BE2C (cell line): ENCODE results near the gene COL19A1.
"Not testable (repeated sequence)": the region's sequence is repeated elsewhere in the genome, so short reads cannot be mapped to it uniquely, and the experiment has no call there.

Experiments used
- DNase-seq: peaks from one replicate; pipeline ENCODE4 v3.0.0-alpha.2; 2020
- H3K27me3 ChIP-seq: fragments of 250-450 bp; sonication (Bioruptor Pico); 2 replicates; pipeline ENCODE4 v1.5.1; 2020; ENCODE audit warnings: mild to moderate bottlenecking
- H3K36me3 ChIP-seq: fragments of 250-450 bp; sonication (Bioruptor Pico); 2 replicates; pipeline ENCODE4 v1.5.1; 2020; ENCODE audit warnings: mild to moderate bottlenecking
- H3K4me1 ChIP-seq: fragments of 250-450 bp; sonication (Bioruptor Pico); 2 replicates; pipeline ENCODE4 v1.5.1; 2020
- H3K4me3 ChIP-seq: 2 replicates; pipeline ENCODE4 v1.5.1; 2011; ENCODE audit warnings: low read depth, low read length
- H3K9me3 ChIP-seq: fragments of 250-450 bp; sonication (Bioruptor Pico); 2 replicates; pipeline ENCODE4 v1.5.1; 2020
- TF ChIP-seq, protein P1 (sequence below): IDR thresholded peaks from 2 replicates; pipeline ENCODE4 v1.5.1; 2012; ENCODE audit warnings: mild to moderate bottlenecking, low read depth, low read length

Gene COL19A1

DNA sequence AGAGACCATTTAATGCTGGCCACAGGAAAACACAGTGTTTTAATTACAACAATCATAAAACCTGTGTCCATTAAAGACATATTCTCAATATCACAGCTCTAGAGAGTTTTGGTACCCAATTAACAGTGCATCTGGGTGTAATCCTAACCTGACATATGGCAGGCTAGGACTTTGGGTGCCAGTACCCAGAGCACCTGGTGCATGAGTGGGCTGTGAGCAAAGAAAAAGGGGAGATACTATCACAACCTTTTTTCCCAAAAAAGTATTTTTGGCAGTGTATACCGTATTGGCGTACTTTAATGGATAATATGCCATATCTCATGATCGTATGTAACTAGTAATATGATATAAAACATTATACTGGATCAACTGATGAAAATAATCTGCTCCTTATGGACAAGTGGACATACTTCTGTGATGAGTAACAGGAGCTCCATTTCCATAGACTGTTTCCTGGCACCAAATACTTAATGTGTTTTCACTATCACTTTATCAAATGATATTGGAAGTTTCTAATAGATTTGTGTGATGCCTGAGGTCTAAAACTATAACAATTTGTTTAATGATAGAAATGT, 91.7 kb downstream of the COL19A1 start:
- TF ChIP-seq, protein P1, sequence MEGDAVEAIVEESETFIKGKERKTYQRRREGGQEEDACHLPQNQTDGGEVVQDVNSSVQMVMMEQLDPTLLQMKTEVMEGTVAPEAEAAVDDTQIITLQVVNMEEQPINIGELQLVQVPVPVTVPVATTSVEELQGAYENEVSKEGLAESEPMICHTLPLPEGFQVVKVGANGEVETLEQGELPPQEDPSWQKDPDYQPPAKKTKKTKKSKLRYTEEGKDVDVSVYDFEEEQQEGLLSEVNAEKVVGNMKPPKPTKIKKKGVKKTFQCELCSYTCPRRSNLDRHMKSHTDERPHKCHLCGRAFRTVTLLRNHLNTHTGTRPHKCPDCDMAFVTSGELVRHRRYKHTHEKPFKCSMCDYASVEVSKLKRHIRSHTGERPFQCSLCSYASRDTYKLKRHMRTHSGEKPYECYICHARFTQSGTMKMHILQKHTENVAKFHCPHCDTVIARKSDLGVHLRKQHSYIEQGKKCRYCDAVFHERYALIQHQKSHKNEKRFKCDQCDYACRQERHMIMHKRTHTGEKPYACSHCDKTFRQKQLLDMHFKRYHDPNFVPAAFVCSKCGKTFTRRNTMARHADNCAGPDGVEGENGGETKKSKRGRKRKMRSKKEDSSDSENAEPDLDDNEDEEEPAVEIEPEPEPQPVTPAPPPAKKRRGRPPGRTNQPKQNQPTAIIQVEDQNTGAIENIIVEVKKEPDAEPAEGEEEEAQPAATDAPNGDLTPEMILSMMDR = no peak
- no peaks in the 10 kb centered on the region for H3K36me3 ChIP-seq
- H3K4me3 ChIP-seq = no peak overlapping the region
- no peaks in the 10 kb centered on the region for H3K27me3 ChIP-seq
- H3K4me1 ChIP-seq = peaks cover 22% of the 10 kb centered on the region
- peak; percentile 32 for DNase-seq
- no peaks in the 10 kb centered on the region for H3K9me3 ChIP-seq

DNA sequence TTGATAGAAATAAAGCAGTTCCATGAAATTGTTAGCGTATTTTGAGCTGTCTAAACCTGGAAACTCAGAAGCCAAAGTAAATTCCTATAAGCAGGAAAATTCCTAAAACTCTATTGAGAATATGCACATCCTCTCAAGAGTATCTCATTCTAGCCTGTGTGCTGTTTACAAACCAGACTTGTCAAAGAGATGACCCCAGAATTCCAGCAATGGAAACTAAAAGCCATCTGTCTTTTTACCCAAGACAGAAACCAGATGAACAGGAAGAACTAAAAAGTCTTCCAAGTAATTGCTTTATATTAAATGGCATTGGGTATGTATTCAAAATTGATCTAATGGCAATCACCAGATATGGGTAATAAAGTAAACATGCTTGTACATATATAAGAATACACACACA, 92.6 kb downstream of the COL19A1 start:
- no peak for DNase-seq
- Histone ChIP-seq H3K36me3 (no peaks in the 10 kb centered on the region), H3K4me1 (peaks cover 22% of the 10 kb centered on the region), H3K9me3 (no peaks in the 10 kb centered on the region), H3K4me3 (no peak overlapping the region), H3K27me3 (no peaks in the 10 kb centered on the region)
- TF ChIP-seq, protein P1 = no peak

DNA sequence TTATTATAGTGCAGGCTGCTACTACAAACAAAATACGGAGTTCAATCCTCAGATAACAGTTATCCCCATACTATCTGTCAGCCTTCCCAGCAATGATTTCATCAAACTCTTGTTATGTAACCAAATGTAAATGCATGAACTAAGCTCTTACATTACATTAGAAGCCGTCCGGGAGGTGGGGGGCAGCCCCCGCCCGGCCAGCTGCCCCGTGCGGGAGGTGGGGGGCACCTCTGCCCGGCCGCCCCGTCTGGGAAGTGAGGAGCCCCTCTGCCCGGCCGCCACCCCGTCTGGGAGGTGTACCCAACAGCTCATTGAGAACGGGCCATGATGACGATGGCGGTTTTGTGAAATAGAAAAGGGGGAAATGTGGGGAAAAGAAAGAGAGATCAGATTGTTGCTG, 99.6 kb downstream of the COL19A1 start:
- not testable (repeated sequence) for H3K9me3 ChIP-seq, DNase-seq, H3K27me3 ChIP-seq, H3K36me3 ChIP-seq, H3K4me1 ChIP-seq, H3K4me3 ChIP-seq

DNA sequence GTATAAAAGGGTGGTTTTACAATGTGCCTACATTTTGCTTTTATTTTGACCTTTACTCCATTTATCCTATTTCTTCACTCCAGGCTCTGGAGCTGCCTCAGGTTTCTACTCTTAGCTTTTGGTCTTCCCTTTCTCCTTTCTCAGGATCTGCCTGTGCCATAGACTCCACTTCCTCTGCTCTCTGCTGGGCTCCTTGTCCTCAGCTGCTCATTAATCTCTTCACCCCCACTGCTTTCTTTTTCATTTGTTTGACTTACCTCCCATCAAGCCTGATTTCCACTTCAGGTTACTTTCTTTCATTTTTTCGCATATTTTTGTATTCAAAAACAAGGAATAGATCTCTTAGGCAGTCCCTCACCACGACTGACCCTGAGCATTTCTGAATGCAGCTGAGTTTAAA, 106.8 kb downstream of the COL19A1 start:
- H3K36me3 ChIP-seq = no peaks in the 10 kb centered on the region
- no peaks in the 10 kb centered on the region for H3K27me3 ChIP-seq
- H3K4me3 ChIP-seq = no peak overlapping the region
- TF ChIP-seq, protein P1 = no peak
- H3K4me1 ChIP-seq = peaks cover 10% of the 10 kb centered on the region
- H3K9me3 ChIP-seq = no peaks in the 10 kb centered on the region
- no peak for DNase-seq

DNA sequence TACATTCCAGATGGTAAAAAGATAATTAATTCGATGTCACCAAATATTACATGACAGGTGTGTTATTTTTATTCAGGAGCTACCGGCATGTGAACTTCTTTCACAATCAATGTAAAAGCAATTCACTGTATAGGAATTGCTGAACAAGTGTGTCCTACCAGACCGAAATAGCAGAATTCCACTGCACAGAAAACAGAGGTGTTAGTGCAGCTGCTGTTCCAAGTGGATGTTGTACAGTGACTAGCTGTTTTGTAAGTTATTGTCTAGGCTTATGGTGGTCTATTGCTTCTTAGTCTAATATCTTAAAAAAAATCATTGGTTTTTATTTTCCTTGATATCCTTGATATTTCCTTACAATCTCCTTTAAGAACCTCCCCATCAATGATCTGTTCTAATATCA, 107.4 kb downstream of the COL19A1 start:
- Histone ChIP-seq H3K4me3 (no peak overlapping the region), H3K4me1 (peaks cover 10% of the 10 kb centered on the region), H3K36me3 (no peaks in the 10 kb centered on the region), H3K27me3 (no peaks in the 10 kb centered on the region), H3K9me3 (no peaks in the 10 kb centered on the region)
- DNase-seq = no peak
- TF ChIP-seq, protein P1 = no peak

DNA sequence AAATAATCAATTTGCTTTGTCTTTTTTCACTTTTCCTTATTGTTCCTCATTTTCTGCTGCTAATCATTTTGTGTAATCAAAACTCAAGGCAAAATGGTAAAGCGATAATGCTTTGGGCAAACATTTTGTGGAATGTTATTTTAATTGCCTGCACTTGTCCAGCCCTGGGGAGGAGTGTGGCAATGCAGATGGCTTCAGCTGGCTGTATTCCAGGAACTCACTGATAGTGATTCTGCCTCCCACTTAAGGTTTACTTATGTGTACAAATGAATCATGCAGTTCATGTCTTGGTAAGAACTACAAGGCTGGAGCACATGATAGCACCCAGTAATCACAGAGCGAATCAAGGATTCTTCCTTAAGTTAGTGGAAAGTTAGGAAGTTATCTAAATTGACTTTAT, 107.8 kb downstream of the COL19A1 start:
- DNase-seq = peak; percentile 79

More for the DNA sequence above, 107.8 kb downstream of the COL19A1 start:
- peaks cover 10% of the 10 kb centered on the region for H3K4me1 ChIP-seq
- H3K27me3 ChIP-seq = no peaks in the 10 kb centered on the region
- no peak overlapping the region for H3K4me3 ChIP-seq
- TF ChIP-seq, protein P1 = no peak
- H3K9me3 ChIP-seq = no peaks in the 10 kb centered on the region
- H3K36me3 ChIP-seq = no peaks in the 10 kb centered on the region
